Liver (tissue), 9 donors: ENCODE measurements around the gene MYO7B. TPM values are rescaled to one million over a fixed set of nuclear protein-coding genes. Genes with fewer than 3 reads are reported as not detected.

Experiments
- DNase-seq: peaks from one replicate; pipeline ENCODE4 v3.0.0-alpha.2; 2017; ENCODE audit warnings: low spot score
- H3K27ac ChIP-seq, 2 donors: one replicate each; pipeline ENCODE4 v1.7.0; 2013; ENCODE audit warnings: inconsistent platforms in 2 of 2, low read length in 2 of 2, control low read depth in 1 of 2, low read depth in 1 of 2, mild to moderate bottlenecking in 1 of 2
- H3K27me3 ChIP-seq, 4 donors: one replicate each; pipeline versions ENCODE4 v1.6.1 to v1.7.0; 2013; ENCODE audit warnings: low read length in 3 of 4, inconsistent platforms in 1 of 4, mild to moderate bottlenecking in 1 of 4, moderate library complexity in 1 of 4; ENCODE audit not compliant: control insufficient read depth in 4 of 4, insufficient read depth in 4 of 4
- H3K36me3 ChIP-seq, 4 donors: one replicate each; pipeline versions ENCODE4 v1.6.1 to v1.7.0; 2013; ENCODE audit warnings: low read length in 3 of 4, mild to moderate bottlenecking in 3 of 4, low read depth in 1 of 4, moderate library complexity in 1 of 4; ENCODE audit not compliant: control insufficient read depth in 4 of 4, insufficient read depth in 3 of 4
- H3K4me1 ChIP-seq, 4 donors: one replicate each; pipeline versions ENCODE4 v1.6.1 to v1.7.0; 2013; ENCODE audit warnings: low read length in 3 of 4, mild to moderate bottlenecking in 3 of 4, moderate library complexity in 1 of 4; ENCODE audit not compliant: control insufficient read depth in 4 of 4, insufficient read depth in 4 of 4
- H3K4me3 ChIP-seq, 3 donors: one replicate each; pipeline versions ENCODE4 v1.6.1 to v1.7.0; 2013; ENCODE audit warnings: low read length in 3 of 3, control low read depth in 1 of 3, low read depth in 1 of 3, mild to moderate bottlenecking in 1 of 3
- H3K9ac ChIP-seq, 2 donors: one replicate each; pipeline ENCODE4 v1.7.0; 2013; ENCODE audit warnings: low read length in 2 of 2, mild to moderate bottlenecking in 2 of 2, moderate library complexity in 2 of 2, control low read depth in 1 of 2, low read depth in 1 of 2
- H3K9me3 ChIP-seq, 4 donors: one replicate each; pipeline versions ENCODE4 v1.6.1 to v1.7.0; 2013; ENCODE audit warnings: low read length in 3 of 4; ENCODE audit not compliant: control insufficient read depth in 4 of 4
- EGR1 ChIP-seq, 2 donors: IDR thresholded peaks; 2 replicates each; pipeline ENCODE4 v1.6.1; 2016 to 2018; ENCODE audit warnings: antibody characterized with exemption in 2 of 2, low read depth in 2 of 2
- FOXA1 ChIP-seq: IDR thresholded peaks from 2 replicates; pipeline ENCODE4 v1.6.1; 2016; ENCODE audit warnings: antibody characterized with exemption
- FOXA2 ChIP-seq: IDR thresholded peaks from 2 replicates; pipeline ENCODE4 v1.6.1; 2016; ENCODE audit warnings: antibody characterized with exemption
- GABPA ChIP-seq, 2 donors: IDR thresholded peaks in 1 of 2; conservative IDR thresholded peaks in 1 of 2; 2 replicates each; pipeline ENCODE4 v1.6.1; 2016; ENCODE audit warnings: antibody characterized with exemption in 2 of 2, mild to moderate bottlenecking in 1 of 2, moderate library complexity in 1 of 2
- HNF4A ChIP-seq, 2 donors: conservative IDR thresholded peaks; 2 replicates each; pipeline ENCODE4 v1.6.1; 2016; ENCODE audit warnings: antibody characterized with exemption in 2 of 2, mild to moderate bottlenecking in 2 of 2
- HNF4G ChIP-seq: IDR thresholded peaks from 2 replicates; pipeline ENCODE4 v1.6.1; 2016; ENCODE audit warnings: antibody characterized with exemption
- JUND ChIP-seq, 2 donors: IDR thresholded peaks; 2 replicates each; pipeline ENCODE4 v1.6.1; 2016; ENCODE audit warnings: antibody characterized with exemption in 2 of 2
- NR2F2 ChIP-seq: IDR thresholded peaks from 2 replicates; pipeline ENCODE4 v1.6.1; 2016; ENCODE audit warnings: antibody characterized with exemption
- RAD21 ChIP-seq, 2 donors: IDR thresholded peaks; 2 replicates each; pipeline ENCODE4 v1.6.1; 2016; ENCODE audit warnings: antibody characterized with exemption in 2 of 2, mild to moderate bottlenecking in 2 of 2
- RXRA ChIP-seq, 2 donors: IDR thresholded peaks; 2 replicates each; pipeline ENCODE4 v1.6.1; 2017 to 2018; ENCODE audit warnings: antibody characterized with exemption in 2 of 2, mild to moderate bottlenecking in 1 of 2
- TAF1 ChIP-seq: conservative IDR thresholded peaks from 2 replicates; pipeline ENCODE4 v1.6.1; 2016; ENCODE audit warnings: antibody characterized with exemption, mild to moderate bottlenecking
- YY1 ChIP-seq: IDR thresholded peaks from 2 replicates; pipeline ENCODE4 v1.6.1; 2016; ENCODE audit warnings: antibody characterized with exemption, mild to moderate bottlenecking
- WGBS: extraction: QIAGEN DNeasy Blood & Tissue Kit; methylation state at CpG from one replicate; pipeline ENCODE4 v1.1.7; 2013; 5-methylcytosine and 5-hydroxymethylcytosine counted together
- polyA plus RNA-seq, 2 donors: library from polyadenylated mRNA; stranded (reverse) in 1 of 2; unstranded in 1 of 2; fragments of 200-250 nt in 1 of 2; fragments of >200 nt in 1 of 2; fragmentation: Nextera tagmentation in 1 of 2; extraction: Ambion mirVana in 1 of 2; gene quantifications; one replicate each; pipeline versions ENCODE4 v1.2.1 to v1.2.3, GENCODE V29; 2013 to 2015
- total RNA-seq, 2 donors: library from RNA; depleted of rRNA; stranded (reverse); fragments of >200 nt; gene quantifications; one replicate each; pipeline ENCODE4 v1.2.3, GENCODE V29; 2014
- TF ChIP-seq, protein P1 (sequence below): IDR thresholded peaks from 2 replicates; pipeline ENCODE4 v1.6.1; 2016; ENCODE audit warnings: antibody characterized with exemption, mild to moderate bottlenecking
- TF ChIP-seq, protein P2 (sequence below): IDR thresholded peaks from 2 replicates; pipeline ENCODE4 v1.6.1; 2016; ENCODE audit warnings: antibody characterized with exemption
- TF ChIP-seq, protein P3 (sequence below): IDR thresholded peaks from 2 replicates; pipeline ENCODE4 v1.6.1; 2016; ENCODE audit warnings: antibody characterized with exemption
- TF ChIP-seq, protein P4 (sequence below): fragments of 150-350 bp; IDR thresholded peaks from 2 replicates; pipeline ENCODE4 v1.5.1; 2017; ENCODE audit warnings: improper control_type of control experiment, low read depth, low read length; ENCODE audit not compliant: missing input control
- donor health status: healthy.
- donor health status: healthy.
- donor health status: healthy.
- donor health status: healthy.
- donor health status: healthy.

MYO7B gene
- total and polyA plus RNA-seq, 4 donors = 0.15 to 1.1 (median 0.64) TPM

DNA sequence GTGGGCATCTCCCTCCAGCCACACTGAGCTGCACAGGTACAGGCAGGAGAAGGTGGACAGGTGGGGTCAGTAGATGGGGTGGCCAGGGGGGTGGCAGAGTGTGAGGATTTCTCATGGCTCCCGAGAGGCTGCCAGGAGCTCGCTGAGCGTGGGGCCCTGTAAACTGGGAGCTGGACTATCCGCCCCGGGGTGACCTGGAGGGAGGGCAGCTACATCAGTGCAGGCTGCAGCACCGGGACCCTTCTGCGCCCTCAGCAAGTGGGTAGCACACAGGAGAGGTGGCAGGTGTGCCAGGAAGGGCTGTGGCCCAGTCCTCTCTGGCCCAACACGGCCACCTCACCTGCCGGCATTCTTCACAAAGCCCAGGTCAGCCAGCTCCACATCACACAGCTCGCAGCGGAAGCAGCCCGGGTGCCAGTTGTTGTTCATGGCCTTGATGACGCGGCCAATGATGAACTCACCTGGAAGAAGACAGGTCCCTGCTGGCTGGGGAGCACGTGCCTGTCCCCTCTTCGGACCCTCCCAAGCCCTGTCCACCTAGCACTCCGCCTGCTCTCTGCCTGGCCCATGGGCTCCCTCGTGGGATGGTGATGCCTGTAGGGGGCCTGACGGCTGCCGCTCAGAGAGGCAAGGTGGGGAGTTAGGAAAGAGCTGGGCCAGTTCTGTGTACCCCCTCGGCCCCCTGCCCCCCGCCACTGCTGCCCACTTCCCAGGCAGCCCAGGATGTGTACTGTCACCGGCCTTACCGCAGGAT lies 118.8 kb downstream of the MYO7B start (continued):
- TF ChIP-seq, protein P1, sequence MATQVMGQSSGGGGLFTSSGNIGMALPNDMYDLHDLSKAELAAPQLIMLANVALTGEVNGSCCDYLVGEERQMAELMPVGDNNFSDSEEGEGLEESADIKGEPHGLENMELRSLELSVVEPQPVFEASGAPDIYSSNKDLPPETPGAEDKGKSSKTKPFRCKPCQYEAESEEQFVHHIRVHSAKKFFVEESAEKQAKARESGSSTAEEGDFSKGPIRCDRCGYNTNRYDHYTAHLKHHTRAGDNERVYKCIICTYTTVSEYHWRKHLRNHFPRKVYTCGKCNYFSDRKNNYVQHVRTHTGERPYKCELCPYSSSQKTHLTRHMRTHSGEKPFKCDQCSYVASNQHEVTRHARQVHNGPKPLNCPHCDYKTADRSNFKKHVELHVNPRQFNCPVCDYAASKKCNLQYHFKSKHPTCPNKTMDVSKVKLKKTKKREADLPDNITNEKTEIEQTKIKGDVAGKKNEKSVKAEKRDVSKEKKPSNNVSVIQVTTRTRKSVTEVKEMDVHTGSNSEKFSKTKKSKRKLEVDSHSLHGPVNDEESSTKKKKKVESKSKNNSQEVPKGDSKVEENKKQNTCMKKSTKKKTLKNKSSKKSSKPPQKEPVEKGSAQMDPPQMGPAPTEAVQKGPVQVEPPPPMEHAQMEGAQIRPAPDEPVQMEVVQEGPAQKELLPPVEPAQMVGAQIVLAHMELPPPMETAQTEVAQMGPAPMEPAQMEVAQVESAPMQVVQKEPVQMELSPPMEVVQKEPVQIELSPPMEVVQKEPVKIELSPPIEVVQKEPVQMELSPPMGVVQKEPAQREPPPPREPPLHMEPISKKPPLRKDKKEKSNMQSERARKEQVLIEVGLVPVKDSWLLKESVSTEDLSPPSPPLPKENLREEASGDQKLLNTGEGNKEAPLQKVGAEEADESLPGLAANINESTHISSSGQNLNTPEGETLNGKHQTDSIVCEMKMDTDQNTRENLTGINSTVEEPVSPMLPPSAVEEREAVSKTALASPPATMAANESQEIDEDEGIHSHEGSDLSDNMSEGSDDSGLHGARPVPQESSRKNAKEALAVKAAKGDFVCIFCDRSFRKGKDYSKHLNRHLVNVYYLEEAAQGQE = no peak
- TF ChIP-seq TAF1 = no peak
- no peak for TF ChIP-seq EGR1 (IDR thresholded peaks at IDR 0.05; ENCODE audit: low read depth in 2 of 2)
- no peak for TF ChIP-seq FOXA1

DNA sequence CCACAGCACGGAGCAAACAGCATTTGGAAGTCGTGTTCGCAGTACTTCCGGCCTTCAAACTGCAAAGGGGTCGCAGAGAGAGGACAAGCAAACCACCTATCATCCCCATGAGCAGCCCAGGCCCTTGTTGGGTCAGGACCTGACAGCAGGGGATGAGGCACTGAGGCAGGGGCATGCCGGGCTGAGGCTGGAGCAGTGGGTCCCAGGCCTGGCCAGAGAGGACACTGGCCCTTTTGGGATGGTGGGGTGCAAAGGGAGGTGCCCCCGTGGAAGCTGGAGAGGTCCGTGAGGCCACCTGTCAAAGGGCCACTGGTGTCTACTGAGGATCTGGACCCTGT lies 119.3 kb downstream of the MYO7B start:
- Histone ChIP-seq H3K36me3 (peaks cover 0 to 14% (median 1%) of the 10 kb centered on the region in 4 donors), H3K27me3 (no peaks in the 10 kb centered on the region), H3K4me1 (peaks cover 0 to 9% (median 0%) of the 10 kb centered on the region in 4 donors), H3K9me3 (no peaks in the 10 kb centered on the region), H3K9ac (no peak overlapping the region), H3K27ac (no peak overlapping the region), H3K4me3 (no peak overlapping the region)
- no peak for DNase-seq
- WGBS = 92% methylated on average over 8 of the region's 8 CpGs
- TF ChIP-seq RAD21 (IDR thresholded peaks at IDR 0.05) (no peak), RXRA (IDR thresholded peaks at IDR 0.05) (no peak), HNF4A (conservative IDR thresholded peaks at IDR 0.05) (no peak), FOXA1 (no peak), HNF4G (no peak), JUND (IDR thresholded peaks at IDR 0.05) (no peak), FOXA2 (no peak), TAF1 (no peak), GABPA (IDR thresholded peaks at IDR 0.05 in 1 of 2, conservative IDR thresholded peaks at IDR 0.05 in 1 of 2) (no peak), NR2F2 (no peak), YY1 (no peak)
- TF ChIP-seq, protein P2, sequence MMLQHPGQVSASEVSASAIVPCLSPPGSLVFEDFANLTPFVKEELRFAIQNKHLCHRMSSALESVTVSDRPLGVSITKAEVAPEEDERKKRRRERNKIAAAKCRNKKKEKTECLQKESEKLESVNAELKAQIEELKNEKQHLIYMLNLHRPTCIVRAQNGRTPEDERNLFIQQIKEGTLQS = no peak
- TF ChIP-seq, protein P3, sequence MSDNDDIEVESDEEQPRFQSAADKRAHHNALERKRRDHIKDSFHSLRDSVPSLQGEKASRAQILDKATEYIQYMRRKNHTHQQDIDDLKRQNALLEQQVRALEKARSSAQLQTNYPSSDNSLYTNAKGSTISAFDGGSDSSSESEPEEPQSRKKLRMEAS = no peak
- TF ChIP-seq, protein P4, sequence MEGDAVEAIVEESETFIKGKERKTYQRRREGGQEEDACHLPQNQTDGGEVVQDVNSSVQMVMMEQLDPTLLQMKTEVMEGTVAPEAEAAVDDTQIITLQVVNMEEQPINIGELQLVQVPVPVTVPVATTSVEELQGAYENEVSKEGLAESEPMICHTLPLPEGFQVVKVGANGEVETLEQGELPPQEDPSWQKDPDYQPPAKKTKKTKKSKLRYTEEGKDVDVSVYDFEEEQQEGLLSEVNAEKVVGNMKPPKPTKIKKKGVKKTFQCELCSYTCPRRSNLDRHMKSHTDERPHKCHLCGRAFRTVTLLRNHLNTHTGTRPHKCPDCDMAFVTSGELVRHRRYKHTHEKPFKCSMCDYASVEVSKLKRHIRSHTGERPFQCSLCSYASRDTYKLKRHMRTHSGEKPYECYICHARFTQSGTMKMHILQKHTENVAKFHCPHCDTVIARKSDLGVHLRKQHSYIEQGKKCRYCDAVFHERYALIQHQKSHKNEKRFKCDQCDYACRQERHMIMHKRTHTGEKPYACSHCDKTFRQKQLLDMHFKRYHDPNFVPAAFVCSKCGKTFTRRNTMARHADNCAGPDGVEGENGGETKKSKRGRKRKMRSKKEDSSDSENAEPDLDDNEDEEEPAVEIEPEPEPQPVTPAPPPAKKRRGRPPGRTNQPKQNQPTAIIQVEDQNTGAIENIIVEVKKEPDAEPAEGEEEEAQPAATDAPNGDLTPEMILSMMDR = no peak
